ENCODE results near the gene EAPP.
"Not testable (repeated sequence)": the region's sequence is repeated elsewhere in the genome, so short reads cannot be mapped to it uniquely, and the experiment has no call there.

Gene EAPP

DNA sequence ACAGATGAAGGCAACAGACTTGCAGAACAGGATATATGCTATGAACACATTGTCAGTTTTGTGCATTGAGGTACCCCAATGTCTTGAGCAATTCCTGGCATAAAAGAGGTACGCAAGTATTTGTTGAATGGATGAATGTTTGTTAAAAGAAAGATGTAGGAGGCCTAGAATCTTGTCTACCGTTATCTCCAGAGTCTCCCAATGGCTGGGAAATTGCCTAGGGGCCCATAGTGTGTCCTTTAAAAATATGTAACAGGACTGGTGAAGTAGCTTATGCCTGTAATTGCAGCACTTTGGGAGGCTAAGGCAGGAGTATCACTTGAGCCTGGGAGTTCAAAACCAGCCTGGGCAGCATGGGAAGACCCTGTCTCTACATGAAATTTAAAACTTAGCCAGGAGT lies 57.0 kb downstream of the EAPP start:
- no peak for DNase-seq (ENCODE audit: low spot score)

DNA sequence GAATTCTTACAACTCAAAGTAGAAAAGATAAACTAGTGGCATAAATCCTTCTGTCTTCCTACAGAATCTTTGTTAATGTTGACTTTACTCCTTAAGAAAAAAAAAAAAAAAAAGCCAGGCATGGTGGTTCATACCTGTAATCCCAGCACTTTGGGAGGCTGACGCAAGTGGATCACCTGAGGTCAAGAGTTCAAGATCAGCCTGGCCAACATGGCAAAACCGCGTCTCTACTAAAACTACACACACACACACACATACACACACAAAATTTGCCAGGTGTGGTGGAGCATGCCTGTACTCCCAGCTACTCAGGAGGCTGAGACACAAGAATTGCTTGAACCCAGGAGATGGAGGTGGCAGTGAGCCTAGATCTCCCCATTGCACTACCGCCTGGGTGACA lies 59.8 kb downstream of the EAPP start:
- no peak for DNase-seq (ENCODE audit: low spot score)

DNA sequence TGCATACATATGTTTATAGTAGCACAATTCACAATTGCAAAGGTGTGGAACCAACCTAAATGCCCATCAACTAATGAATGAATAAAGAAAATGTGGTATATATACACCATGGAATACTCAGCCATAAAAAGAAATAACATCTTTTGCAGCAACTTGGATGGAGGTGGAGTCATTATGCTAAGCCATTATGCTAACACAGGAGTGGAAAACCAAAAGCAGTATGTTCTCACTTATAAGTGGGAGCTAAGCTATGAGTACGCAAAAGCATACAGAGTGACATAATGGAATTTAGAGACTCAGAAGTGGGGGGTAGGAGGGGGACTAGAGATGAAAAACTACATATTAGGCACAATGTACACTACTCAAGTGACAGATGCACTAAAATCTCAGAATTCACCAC lies 61.2 kb downstream of the EAPP start:
- DNase-seq (ENCODE audit: low spot score): no peak

DNA sequence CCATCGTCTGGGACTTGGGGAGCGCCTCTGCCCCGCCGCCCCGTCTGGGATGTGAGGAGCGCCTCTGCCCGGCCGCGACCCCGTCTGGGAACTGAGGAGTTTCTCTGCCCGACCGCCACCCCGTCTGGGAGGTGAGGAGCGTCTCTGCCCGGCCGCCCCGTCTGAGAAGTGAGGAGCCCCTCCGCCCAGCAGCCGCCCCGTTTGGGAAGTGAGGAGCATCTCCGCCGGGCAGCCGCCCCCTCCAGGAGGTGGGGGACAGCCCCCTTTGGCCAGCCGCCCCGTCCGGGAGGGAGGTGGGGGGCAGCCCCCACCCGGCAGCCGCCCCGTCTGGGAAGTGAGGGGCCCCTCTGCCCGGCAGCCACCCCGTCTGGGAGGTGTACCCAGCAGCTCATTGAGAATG lies 63.5 kb downstream of the EAPP start:
- not testable (repeated sequence) for DNase-seq (ENCODE audit: low spot score)

DNA sequence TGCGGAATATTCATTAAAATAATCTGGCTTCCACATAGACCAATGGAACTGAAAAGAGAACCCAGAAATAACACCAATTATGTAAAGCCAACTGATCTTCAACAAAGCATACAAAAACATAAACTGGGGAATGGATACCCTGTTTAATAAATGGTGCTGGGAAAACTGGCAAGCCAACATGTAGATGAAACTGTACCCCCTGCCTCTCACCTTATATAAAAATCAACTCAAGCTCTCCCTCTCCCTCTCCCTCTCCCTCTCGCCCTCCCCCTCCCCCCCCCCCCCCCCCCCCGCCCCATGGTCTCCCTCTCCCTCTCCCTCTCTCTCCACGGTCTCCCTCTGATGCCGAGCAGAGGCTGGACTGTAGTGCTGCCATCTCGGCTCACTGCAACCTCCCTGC lies 64.3 kb downstream of the EAPP start:
- DNase-seq (ENCODE audit: low spot score): no peak

DNA sequence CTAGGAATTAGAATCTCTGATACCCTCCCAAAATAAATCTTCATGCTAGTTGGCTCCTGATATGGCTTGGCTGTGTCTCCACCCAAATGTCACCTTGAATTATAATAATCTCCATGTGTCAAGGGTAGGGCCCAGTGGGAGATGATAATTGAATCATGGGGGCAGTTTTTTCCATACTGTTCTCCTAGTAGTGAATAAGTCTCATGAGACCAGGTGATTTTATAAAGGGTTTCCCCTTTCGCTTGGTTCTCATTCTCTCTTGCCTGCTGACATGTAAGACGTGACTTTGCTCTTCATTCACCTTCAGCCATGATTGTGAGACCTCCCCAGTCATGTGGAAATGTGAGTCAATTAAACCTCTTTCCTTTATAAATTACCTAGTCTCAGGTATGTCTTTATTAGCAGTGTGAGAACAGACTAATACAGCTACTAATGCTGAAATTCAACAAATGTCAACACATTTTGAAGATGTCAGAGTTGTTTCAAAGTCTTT lies 65.3 kb downstream of the EAPP start:
- DNase-seq (ENCODE audit: low spot score): no peak

DNA sequence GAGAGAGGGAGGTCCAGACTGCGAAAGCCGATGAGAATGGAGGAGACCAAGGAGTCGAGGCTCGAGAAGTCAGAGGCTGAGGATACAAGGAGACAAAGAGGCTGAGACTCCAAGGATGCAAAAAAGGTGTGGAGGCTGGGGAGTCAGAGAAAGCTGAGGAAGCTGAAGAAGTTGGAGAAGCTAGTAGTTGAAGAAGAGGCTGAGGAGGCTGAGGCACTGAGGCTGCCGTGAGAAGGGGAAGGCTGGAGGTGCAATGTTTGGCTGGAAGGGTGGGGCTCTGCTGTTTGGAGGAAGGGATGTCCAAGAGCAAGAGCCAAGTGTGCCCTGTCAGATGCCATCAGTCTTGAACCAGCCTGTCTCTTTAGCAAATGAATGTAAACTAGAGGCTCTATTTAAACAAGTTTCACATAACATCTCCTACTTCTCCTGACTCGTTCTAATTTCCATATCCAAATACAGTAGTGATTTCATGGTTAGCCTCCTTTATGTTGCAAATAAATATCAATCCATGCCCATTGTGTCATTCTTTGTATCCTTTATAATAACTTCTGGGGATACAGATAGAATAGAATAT lies 66.7 kb downstream of the EAPP start:
- no peak for DNase-seq (ENCODE audit: low spot score)

DNA sequence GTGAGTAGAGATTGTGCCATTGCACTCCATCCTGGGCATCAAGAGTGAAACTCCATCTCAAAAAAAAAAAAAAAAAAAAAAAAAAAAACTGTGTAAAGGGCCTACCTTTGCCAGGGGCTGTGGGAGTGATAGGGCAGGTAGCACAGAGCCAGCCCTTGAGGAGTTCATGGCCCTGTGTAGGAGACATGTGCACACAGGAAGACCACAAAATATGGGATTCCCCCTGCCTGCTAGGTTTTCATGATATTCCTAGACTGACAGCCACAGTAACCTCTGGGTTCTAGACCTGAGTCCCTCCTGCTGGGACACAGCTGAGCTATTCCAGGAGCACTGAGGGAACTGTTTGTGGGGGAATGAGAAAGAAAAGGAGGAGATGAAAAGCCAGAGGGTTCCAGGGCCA lies 69.2 kb downstream of the EAPP start:
- DNase-seq (ENCODE audit: low spot score): no peak

DNA sequence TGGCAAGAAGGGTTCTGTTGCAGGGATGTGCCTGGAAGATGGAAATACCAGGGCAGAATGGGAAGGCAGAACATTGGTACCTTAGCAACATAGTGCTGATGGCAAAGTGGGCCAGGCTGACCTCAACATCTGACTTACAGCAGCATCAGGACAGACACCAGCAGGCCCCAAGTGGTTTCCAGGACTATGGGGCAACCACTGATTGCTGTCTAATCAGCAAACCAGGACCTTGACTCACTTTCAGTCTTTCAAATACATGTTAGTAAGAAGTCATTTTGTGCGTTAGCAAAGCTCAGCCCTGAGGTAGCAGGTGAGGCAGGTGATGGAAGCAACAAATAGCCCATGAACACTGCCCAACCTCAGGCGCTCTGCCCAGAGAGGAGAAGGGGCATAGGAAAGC lies 72.8 kb downstream of the EAPP start:
- DNase-seq (ENCODE audit: low spot score): no peak
